Activated T-helper 1 cell treated with anti-CD3 and anti-CD28 coated beads, Interleukin-12 subunit alpha, Interleukin-12 subunit beta, Interleukin-2, Interleukin-4 antibody, amounts not matched to agents 30 ng/mL and 10 ng/mL and 1 ng/mL, durations not matched to agents 14 hours and 24 hours and 36 hours (primary cell): Measurements from ENCODE around the gene HRH1. TPM values are rescaled to one million over a fixed set of nuclear protein-coding genes. Genes with fewer than 3 reads are reported as not detected.

Experiments used
- DNase-seq: peaks from one replicate; pipeline ENCODE4 v3.0.0; 2021; ENCODE audit warnings: low spot score
- H3K27ac Mint-ChIP-seq: one replicate; pipeline ENCODE4 v1.8.0; 2021; ENCODE audit warnings: mild to moderate bottlenecking, mixed read lengths
- H3K27me3 Mint-ChIP-seq: one replicate; pipeline ENCODE4 v1.8.0; 2022; ENCODE audit warnings: mild to moderate bottlenecking, moderate library complexity, mixed read lengths; ENCODE audit not compliant: insufficient read depth
- H3K36me3 Mint-ChIP-seq: one replicate; pipeline ENCODE4 v1.8.0; 2021; ENCODE audit warnings: low read depth, mixed read lengths
- H3K4me1 Mint-ChIP-seq: one replicate; pipeline ENCODE4 v1.8.0; 2021; ENCODE audit warnings: low read depth, mixed read lengths
- H3K4me3 Mint-ChIP-seq: one replicate; pipeline ENCODE4 v1.8.0; 2021; ENCODE audit warnings: mild to moderate bottlenecking, moderate library complexity, mixed read lengths
- H3K9me3 Mint-ChIP-seq: one replicate; pipeline ENCODE4 v1.8.0; 2021; ENCODE audit warnings: mixed read lengths
- intact Hi-C: fragments of 100-400 bp; cut with micrococcal nuclease; formaldehyde crosslinking; loops from one replicate; pipeline ENCODE4 v1.15.1; 2024
- total RNA-seq: library from RNA; stranded (reverse); gene quantifications from 2 replicates; pipeline ENCODE4 v1.2.3, GENCODE V29; 2022

The HRH1 gene
- total RNA-seq, 1 donor from 2014 or later: 0.21 TPM

DNA sequence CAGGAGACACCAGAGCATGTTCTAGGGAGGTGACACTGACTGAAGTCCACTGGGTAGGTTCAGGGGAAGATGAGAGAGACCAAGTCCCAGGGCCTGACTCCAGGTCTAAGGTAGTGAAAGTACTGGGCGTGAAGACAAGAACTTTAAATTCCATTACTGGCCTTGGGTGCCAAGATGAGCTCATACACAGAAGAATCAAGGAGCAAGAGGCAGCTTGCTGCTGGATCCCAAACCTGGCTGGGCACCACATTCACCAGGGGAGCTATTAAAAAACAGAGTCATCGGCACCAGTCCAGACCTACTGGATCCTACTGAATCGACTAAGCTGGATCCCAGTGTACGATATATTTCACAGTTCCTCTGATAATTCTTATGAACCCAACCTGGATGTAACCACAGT lies 75.8 kb downstream of the HRH1 start:
- no peaks in the 10 kb centered on the region for H3K36me3 Mint-ChIP-seq
- peaks cover 5% of the 10 kb centered on the region for H3K4me1 Mint-ChIP-seq
- DNase-seq: no peak
- no peak overlapping the region for H3K27ac Mint-ChIP-seq
- H3K27me3 Mint-ChIP-seq: peaks cover 27% of the 10 kb centered on the region
- H3K4me3 Mint-ChIP-seq: no peak overlapping the region
- intact Hi-C loops: no loop called here
- H3K9me3 Mint-ChIP-seq: no peaks in the 10 kb centered on the region

DNA sequence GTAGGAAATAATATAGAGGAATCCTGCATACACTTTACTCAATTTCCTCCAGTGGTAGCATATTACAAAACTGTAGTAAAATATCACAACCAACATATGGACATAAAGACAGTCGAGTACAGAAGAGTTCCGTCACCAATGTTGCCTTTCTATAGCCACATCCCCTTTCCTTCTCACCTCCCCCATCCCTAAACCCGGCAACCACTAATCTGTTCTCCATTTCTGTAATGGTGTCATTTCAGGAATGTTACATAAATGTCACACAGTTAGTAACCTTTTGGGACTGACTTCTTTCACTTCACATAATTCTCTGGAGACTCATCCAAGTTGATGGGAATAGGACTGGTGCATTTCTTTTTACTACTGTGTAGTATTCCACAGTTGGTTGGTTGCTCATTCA lies 76.5 kb downstream of the HRH1 start:
- intact Hi-C loops: no loop called here
- no peak for DNase-seq
- H3K27ac Mint-ChIP-seq: no peak overlapping the region
- no peaks in the 10 kb centered on the region for H3K36me3 Mint-ChIP-seq
- H3K27me3 Mint-ChIP-seq: peaks cover 27% of the 10 kb centered on the region
- no peaks in the 10 kb centered on the region for H3K9me3 Mint-ChIP-seq
- H3K4me1 Mint-ChIP-seq: peaks cover 3% of the 10 kb centered on the region
- no peak overlapping the region for H3K4me3 Mint-ChIP-seq

- intact Hi-C loops: no loop called here
- peaks cover 22% of the 10 kb centered on the region for H3K4me1 Mint-ChIP-seq
- H3K36me3 Mint-ChIP-seq: peaks cover under 1% of the 10 kb centered on the region
- H3K27me3 Mint-ChIP-seq: peaks cover 27% of the 10 kb centered on the region
- DNase-seq: no peak
- H3K4me3 Mint-ChIP-seq: no peak overlapping the region
- H3K9me3 Mint-ChIP-seq: peaks cover 20% of the 10 kb centered on the region
- no peak overlapping the region for H3K27ac Mint-ChIP-seq
Measured at GRCh38 chr3:11235385-11235784, 81.1 kb downstream of the HRH1 start.

DNA sequence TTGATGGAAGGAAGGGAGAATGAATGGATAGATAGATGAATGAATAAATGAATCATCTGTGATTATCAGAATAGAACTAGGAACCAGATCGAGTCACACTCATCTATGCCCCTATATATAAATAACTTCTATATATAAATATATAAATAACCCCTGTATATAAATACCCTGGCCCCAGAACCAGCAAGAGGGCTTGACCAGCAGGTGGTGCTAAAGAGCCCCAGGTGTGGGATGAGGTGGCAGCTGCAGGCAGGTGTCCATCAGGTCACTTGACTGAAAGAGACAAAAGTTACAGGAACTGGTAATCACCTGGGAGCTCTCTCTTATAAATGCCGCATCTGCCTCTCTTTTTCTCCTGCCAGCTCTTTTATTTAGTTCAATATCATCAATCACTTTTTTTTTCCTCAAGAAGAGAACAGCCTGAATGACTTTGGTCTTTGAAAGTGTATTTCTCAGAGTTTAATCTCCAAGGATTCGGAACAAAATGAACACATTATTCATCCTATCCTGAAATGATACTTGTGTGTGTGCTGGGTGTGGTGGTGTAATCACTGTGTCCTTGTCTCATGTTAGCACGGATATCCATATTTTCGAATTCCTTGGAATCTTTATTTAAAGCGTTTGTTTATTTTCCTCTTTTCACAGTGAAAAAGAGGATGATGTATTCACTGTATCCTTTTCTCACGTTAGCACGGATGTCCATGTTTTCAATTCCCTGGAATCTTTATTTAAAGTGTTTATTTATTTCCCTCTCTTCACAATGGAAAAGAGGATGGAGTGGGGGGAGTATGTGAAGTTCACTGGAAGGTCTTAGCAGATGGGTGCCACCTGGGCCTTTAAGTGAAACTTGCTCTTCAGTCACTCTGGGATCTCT lies 82.5 kb downstream of the HRH1 start:
- peaks cover 24% of the 10 kb centered on the region for H3K9me3 Mint-ChIP-seq

DNA sequence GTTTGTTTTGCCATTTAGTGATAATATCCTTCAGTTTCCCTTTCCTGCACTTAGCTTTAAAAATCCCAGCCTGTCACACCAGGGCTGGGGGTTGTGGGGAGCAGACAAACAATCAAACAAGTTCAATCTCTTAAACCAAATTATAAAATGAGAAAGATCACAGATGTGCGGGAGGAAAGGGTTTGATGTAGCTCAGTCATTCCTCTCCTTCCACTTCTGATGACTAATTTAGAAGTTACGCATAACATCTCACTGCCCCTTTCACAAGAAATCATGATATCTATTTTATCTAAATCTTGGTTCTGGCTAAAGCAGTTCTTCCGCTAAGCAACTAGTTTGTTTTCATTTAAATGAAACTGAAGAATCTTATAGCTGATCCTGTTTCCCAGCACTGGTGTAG lies 83.8 kb downstream of the HRH1 start:
- Mint-ChIP-seq H3K27me3 (peaks cover 13% of the 10 kb centered on the region), H3K36me3 (peaks cover 4% of the 10 kb centered on the region), H3K27ac (peak overlapping the region; percentile 87), H3K4me3 (peak overlapping the region; percentile 10), H3K4me1 (peaks cover 27% of the 10 kb centered on the region), H3K9me3 (peaks cover 24% of the 10 kb centered on the region)
- DNase-seq: no peak
- intact Hi-C loops: loop anchor here (1.0 kb wide), 3 partner anchors 34 to 608 kb away; partner anchors contain the start of genes ATG7 and TAMM41

More for the DNA sequence above, 82.5 kb downstream of the HRH1 start:
- H3K4me3 Mint-ChIP-seq: no peak overlapping the region
- intact Hi-C loops: loop anchor here (1.0 kb wide), 2 partner anchors 98 to 415 kb away; no protein-coding TSS in a partner anchor
- DNase-seq: peak; percentile 62
- peaks cover 27% of the 10 kb centered on the region for H3K4me1 Mint-ChIP-seq
- peaks cover 4% of the 10 kb centered on the region for H3K36me3 Mint-ChIP-seq
- H3K27ac Mint-ChIP-seq: no peak overlapping the region
- peaks cover 22% of the 10 kb centered on the region for H3K27me3 Mint-ChIP-seq

DNA sequence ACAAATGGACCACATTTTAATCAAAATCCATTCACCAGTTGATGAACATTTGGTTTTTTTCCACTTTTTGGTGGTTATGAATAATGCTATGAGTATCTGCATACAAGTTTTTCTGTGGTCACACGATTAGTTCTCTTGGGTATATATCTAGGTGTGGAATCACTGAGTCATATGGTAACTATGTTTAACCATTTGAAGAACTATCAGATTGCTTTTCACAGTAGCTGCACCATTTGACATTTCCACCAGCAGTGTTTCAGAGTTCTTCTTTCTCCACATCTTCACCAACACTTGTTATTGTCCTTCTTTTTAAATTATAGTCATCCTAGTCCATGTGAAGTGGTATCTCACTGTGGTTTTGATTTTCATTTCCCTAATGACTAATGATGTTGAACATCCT lies 84.6 kb downstream of the HRH1 start:
- Mint-ChIP-seq H3K4me3 (peak overlapping the region; percentile 31), H3K27me3 (peaks cover 7% of the 10 kb centered on the region), H3K4me1 (peaks cover 27% of the 10 kb centered on the region), H3K36me3 (peaks cover 4% of the 10 kb centered on the region), H3K27ac (peak overlapping the region; percentile 87), H3K9me3 (peaks cover 28% of the 10 kb centered on the region)
- DNase-seq: no peak
- intact Hi-C loops: loop anchor here (1.0 kb wide), 4 partner anchors 33 to 607 kb away; partner anchors contain the start of genes ATG7 and TAMM41

- no peak overlapping the region for H3K4me3 Mint-ChIP-seq
- peaks cover 28% of the 10 kb centered on the region for H3K9me3 Mint-ChIP-seq
- H3K4me1 Mint-ChIP-seq: peaks cover 27% of the 10 kb centered on the region
- peaks cover 4% of the 10 kb centered on the region for H3K36me3 Mint-ChIP-seq
- intact Hi-C loops: loop anchor here (1.0 kb wide), 1 partner anchor 385 kb away; no protein-coding TSS in a partner anchor
- no peak overlapping the region for H3K27ac Mint-ChIP-seq
- peaks cover 2% of the 10 kb centered on the region for H3K27me3 Mint-ChIP-seq
- DNase-seq: no peak
Measured at GRCh38 chr3:11239796-11240195, 85.5 kb downstream of the HRH1 start.

DNA sequence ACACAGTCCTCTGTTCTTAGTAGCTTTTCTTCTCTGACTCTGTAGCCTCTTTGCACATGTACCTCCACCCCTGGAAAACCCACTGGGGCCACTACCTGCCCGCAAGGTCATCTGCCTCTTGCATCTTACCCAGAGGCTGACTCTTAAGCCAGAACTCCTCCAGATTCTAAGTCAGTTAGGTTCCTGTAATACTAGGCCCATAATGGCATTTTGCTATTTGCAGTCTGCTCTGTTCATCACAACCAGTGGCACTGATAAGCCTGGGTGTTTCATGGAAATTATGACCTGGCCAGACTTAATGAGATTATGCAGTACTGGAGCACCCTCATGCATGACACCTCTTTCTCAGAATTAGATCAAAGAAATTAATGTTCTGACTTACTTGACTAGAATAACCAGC lies 86.2 kb downstream of the HRH1 start:
- peaks cover 27% of the 10 kb centered on the region for H3K4me1 Mint-ChIP-seq
- intact Hi-C loops: no loop called here

GRCh38 chr3:11244121-11244677 lies 89.9 kb downstream of the HRH1 start:
- intact Hi-C loops: no loop called here
- peaks cover 12% of the 10 kb centered on the region for H3K4me1 Mint-ChIP-seq
- no peak for DNase-seq
- peaks cover 4% of the 10 kb centered on the region for H3K36me3 Mint-ChIP-seq
- H3K4me3 Mint-ChIP-seq: no peak overlapping the region
- H3K9me3 Mint-ChIP-seq: peaks cover 15% of the 10 kb centered on the region
- peaks cover 4% of the 10 kb centered on the region for H3K27me3 Mint-ChIP-seq
- H3K27ac Mint-ChIP-seq: no peak overlapping the region

More for the DNA sequence above, 86.2 kb downstream of the HRH1 start:
- H3K9me3 Mint-ChIP-seq: peaks cover 28% of the 10 kb centered on the region
- peaks cover 2% of the 10 kb centered on the region for H3K27me3 Mint-ChIP-seq
- no peak for DNase-seq
- H3K36me3 Mint-ChIP-seq: peaks cover 4% of the 10 kb centered on the region
- H3K27ac Mint-ChIP-seq: peak overlapping the region; percentile 81
- H3K4me3 Mint-ChIP-seq: peak overlapping the region; percentile 12

- peaks cover 4% of the 10 kb centered on the region for H3K27me3 Mint-ChIP-seq
- intact Hi-C loops: no loop called here
- no peak overlapping the region for H3K4me3 Mint-ChIP-seq
- DNase-seq: no peak
- no peak overlapping the region for H3K27ac Mint-ChIP-seq
- H3K9me3 Mint-ChIP-seq: peaks cover 9% of the 10 kb centered on the region
- peaks cover 4% of the 10 kb centered on the region for H3K36me3 Mint-ChIP-seq
- H3K4me1 Mint-ChIP-seq: peaks cover 6% of the 10 kb centered on the region
Measured at GRCh38 chr3:11245276-11245675, 91.0 kb downstream of the HRH1 start.

GRCh38 chr3:11245827-11246662 lies 91.8 kb downstream of the HRH1 start:
- no peak overlapping the region for H3K27ac Mint-ChIP-seq
- H3K9me3 Mint-ChIP-seq: peaks cover 4% of the 10 kb centered on the region
- intact Hi-C loops: no loop called here
- H3K27me3 Mint-ChIP-seq: peaks cover 4% of the 10 kb centered on the region
- no peak for DNase-seq
- no peaks in the 10 kb centered on the region for H3K36me3 Mint-ChIP-seq
- H3K4me1 Mint-ChIP-seq: peaks cover 2% of the 10 kb centered on the region
- H3K4me3 Mint-ChIP-seq: no peak overlapping the region

DNA sequence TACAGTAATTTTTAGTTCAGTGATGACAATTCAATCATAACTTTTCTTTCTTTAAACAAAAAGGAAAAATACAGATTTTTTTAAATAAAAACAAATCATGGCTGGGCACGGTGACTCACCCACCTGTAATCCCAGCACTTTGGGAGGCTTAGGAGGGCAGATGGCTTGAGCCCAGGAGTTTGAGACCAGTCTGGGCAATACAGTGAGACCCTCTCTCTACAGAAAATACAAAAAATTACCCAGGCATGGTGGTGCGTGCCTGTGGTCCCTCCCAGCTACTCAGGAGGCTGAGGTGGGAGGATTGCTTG lies 92.3 kb downstream of the HRH1 start:
- DNase-seq: no peak
- Mint-ChIP-seq H3K36me3 (no peaks in the 10 kb centered on the region), H3K27ac (no peak overlapping the region), H3K4me1 (peaks cover 8% of the 10 kb centered on the region), H3K27me3 (peaks cover 4% of the 10 kb centered on the region), H3K9me3 (peaks cover 4% of the 10 kb centered on the region), H3K4me3 (no peak overlapping the region)
- intact Hi-C loops: no loop called here
